Memory B cell (primary cell): ENCODE results near the gene GNAI1.

Source experiments
- ATAC-seq: fragments of 150-1000 bp; cut with Tn5 transposase; 2 replicates; pipeline ENCODE4 v1.10.0; 2021; ENCODE audit warnings: low read depth, mild to moderate bottlenecking, moderate library complexity
- DNase-seq, 2 donors: peaks; one replicate each; pipeline ENCODE4 v3.0.0; 2022; ENCODE audit warnings: low spot score in 2 of 2
- H3K27ac Mint-ChIP-seq: one replicate; pipeline ENCODE4 v1.8.0; 2022; ENCODE audit warnings: mild to moderate bottlenecking, moderate library complexity, mixed read lengths
- H3K27me3 Mint-ChIP-seq: one replicate; pipeline ENCODE4 v1.8.0; 2022; ENCODE audit warnings: mixed read lengths
- H3K36me3 Mint-ChIP-seq: one replicate; pipeline ENCODE4 v1.8.0; 2022; ENCODE audit warnings: mild to moderate bottlenecking, mixed read lengths
- H3K4me1 Mint-ChIP-seq: one replicate; pipeline ENCODE4 v1.8.0; 2022; ENCODE audit warnings: mixed read lengths
- H3K4me3 Mint-ChIP-seq: one replicate; pipeline ENCODE4 v1.8.0; 2022; ENCODE audit warnings: mild to moderate bottlenecking, moderate library complexity, mixed read lengths
- H3K9me3 Mint-ChIP-seq: one replicate; pipeline ENCODE4 v1.8.0; 2022; ENCODE audit warnings: mixed read lengths

Gene GNAI1

GRCh38 chr7:80159802-80160201, 25.2 kb downstream of the GNAI1 start:
- no peak overlapping the region for H3K4me3 Mint-ChIP-seq
- H3K36me3 Mint-ChIP-seq = no peaks in the 10 kb centered on the region
- DNase-seq (no peak), ATAC-seq (no peak)
- no peaks in the 10 kb centered on the region for H3K4me1 Mint-ChIP-seq
- peaks cover 1% of the 10 kb centered on the region for H3K9me3 Mint-ChIP-seq
- H3K27ac Mint-ChIP-seq = no peak overlapping the region
- H3K27me3 Mint-ChIP-seq = no peaks in the 10 kb centered on the region

GRCh38 chr7:80161466-80161865, 26.8 kb downstream of the GNAI1 start:
- Mint-ChIP-seq H3K36me3 (no peaks in the 10 kb centered on the region), H3K27ac (no peak overlapping the region), H3K4me1 (no peaks in the 10 kb centered on the region), H3K4me3 (no peak overlapping the region), H3K27me3 (no peaks in the 10 kb centered on the region), H3K9me3 (peaks cover 1% of the 10 kb centered on the region)
- DNase-seq = no peak
- ATAC-seq = no peak

GRCh38 chr7:80165177-80165576, 30.5 kb downstream of the GNAI1 start:
- no peaks in the 10 kb centered on the region for H3K9me3 Mint-ChIP-seq
- no peak overlapping the region for H3K27ac Mint-ChIP-seq
- H3K36me3 Mint-ChIP-seq = no peaks in the 10 kb centered on the region
- no peaks in the 10 kb centered on the region for H3K4me1 Mint-ChIP-seq
- ATAC-seq = no peak
- no peak for DNase-seq
- H3K4me3 Mint-ChIP-seq = no peak overlapping the region
- H3K27me3 Mint-ChIP-seq = no peaks in the 10 kb centered on the region

GRCh38 chr7:80170445-80170844, 35.8 kb downstream of the GNAI1 start:
- ATAC-seq = no peak
- Mint-ChIP-seq H3K36me3 (no peaks in the 10 kb centered on the region), H3K27me3 (no peaks in the 10 kb centered on the region), H3K9me3 (peaks cover 1% of the 10 kb centered on the region), H3K4me1 (no peaks in the 10 kb centered on the region), H3K4me3 (no peak overlapping the region), H3K27ac (no peak overlapping the region)
- no peak for DNase-seq

GRCh38 chr7:80172387-80172786, 37.8 kb downstream of the GNAI1 start:
- H3K27me3 Mint-ChIP-seq = no peaks in the 10 kb centered on the region

GRCh38 chr7:80175744-80176143, 41.1 kb downstream of the GNAI1 start:
- ATAC-seq = no peak
- Mint-ChIP-seq H3K9me3 (peaks cover 1% of the 10 kb centered on the region), H3K27ac (no peak overlapping the region), H3K27me3 (no peaks in the 10 kb centered on the region), H3K36me3 (no peaks in the 10 kb centered on the region), H3K4me1 (no peaks in the 10 kb centered on the region), H3K4me3 (no peak overlapping the region)
- no peak for DNase-seq

More at GRCh38 chr7:80172387-80172786, 37.8 kb downstream of the GNAI1 start:
- Mint-ChIP-seq H3K4me1 (no peaks in the 10 kb centered on the region), H3K4me3 (no peak overlapping the region), H3K9me3 (peaks cover 1% of the 10 kb centered on the region), H3K36me3 (no peaks in the 10 kb centered on the region), H3K27ac (no peak overlapping the region)
- DNase-seq (no peak), ATAC-seq (no peak)

- DNase-seq = no peak
- Mint-ChIP-seq H3K36me3 (no peaks in the 10 kb centered on the region), H3K4me1 (no peaks in the 10 kb centered on the region)
Observed at GRCh38 chr7:80181411-80181810, 46.8 kb downstream of the GNAI1 start.

GRCh38 chr7:80182630-80183276, 48.1 kb downstream of the GNAI1 start:
- no peak for ATAC-seq
- DNase-seq = no peak
- Mint-ChIP-seq H3K27me3 (no peaks in the 10 kb centered on the region), H3K27ac (no peak overlapping the region), H3K9me3 (peaks cover 10% of the 10 kb centered on the region), H3K36me3 (no peaks in the 10 kb centered on the region), H3K4me3 (no peak overlapping the region), H3K4me1 (no peaks in the 10 kb centered on the region)

More at GRCh38 chr7:80181411-80181810, 46.8 kb downstream of the GNAI1 start:
- Mint-ChIP-seq H3K27ac (no peak overlapping the region), H3K4me3 (no peak overlapping the region), H3K9me3 (peaks cover 5% of the 10 kb centered on the region), H3K27me3 (no peaks in the 10 kb centered on the region)
- ATAC-seq = no peak

GRCh38 chr7:80183351-80183750, 48.7 kb downstream of the GNAI1 start:
- ATAC-seq (no peak), DNase-seq (no peak)
- Mint-ChIP-seq H3K9me3 (peaks cover 10% of the 10 kb centered on the region), H3K27me3 (no peaks in the 10 kb centered on the region), H3K36me3 (no peaks in the 10 kb centered on the region), H3K4me1 (no peaks in the 10 kb centered on the region), H3K27ac (no peak overlapping the region), H3K4me3 (no peak overlapping the region)

- Mint-ChIP-seq H3K27ac (no peak overlapping the region), H3K4me1 (no peaks in the 10 kb centered on the region), H3K4me3 (no peak overlapping the region), H3K36me3 (no peaks in the 10 kb centered on the region), H3K27me3 (no peaks in the 10 kb centered on the region), H3K9me3 (peaks cover 10% of the 10 kb centered on the region)
- ATAC-seq (no peak), DNase-seq (no peak)
Observed at GRCh38 chr7:80183900-80184685, 49.5 kb downstream of the GNAI1 start.

GRCh38 chr7:80184693-80185092, 50.1 kb downstream of the GNAI1 start:
- no peak overlapping the region for H3K4me3 Mint-ChIP-seq
- no peaks in the 10 kb centered on the region for H3K36me3 Mint-ChIP-seq
- no peak for ATAC-seq
- H3K4me1 Mint-ChIP-seq = no peaks in the 10 kb centered on the region
- peaks cover 10% of the 10 kb centered on the region for H3K9me3 Mint-ChIP-seq
- no peaks in the 10 kb centered on the region for H3K27me3 Mint-ChIP-seq
- DNase-seq = no peak
- no peak overlapping the region for H3K27ac Mint-ChIP-seq

- Mint-ChIP-seq H3K36me3 (no peaks in the 10 kb centered on the region), H3K4me1 (no peaks in the 10 kb centered on the region), H3K27me3 (no peaks in the 10 kb centered on the region), H3K27ac (no peak overlapping the region), H3K4me3 (no peak overlapping the region), H3K9me3 (peaks cover 10% of the 10 kb centered on the region)
- no peak for ATAC-seq
- DNase-seq = no peak
Observed at GRCh38 chr7:80185571-80185970, 50.9 kb downstream of the GNAI1 start.

GRCh38 chr7:80186721-80187120, 52.1 kb downstream of the GNAI1 start:
- H3K36me3 Mint-ChIP-seq = no peaks in the 10 kb centered on the region
- ATAC-seq (no peak), DNase-seq (no peak)
- H3K4me1 Mint-ChIP-seq = no peaks in the 10 kb centered on the region
- H3K27me3 Mint-ChIP-seq = no peaks in the 10 kb centered on the region
- H3K27ac Mint-ChIP-seq = no peak overlapping the region
- H3K4me3 Mint-ChIP-seq = no peak overlapping the region
- peaks cover 10% of the 10 kb centered on the region for H3K9me3 Mint-ChIP-seq

GRCh38 chr7:80187279-80187678, 52.6 kb downstream of the GNAI1 start:
- no peaks in the 10 kb centered on the region for H3K4me1 Mint-ChIP-seq

GRCh38 chr7:80187727-80188126, 53.1 kb downstream of the GNAI1 start:
- peaks cover 10% of the 10 kb centered on the region for H3K9me3 Mint-ChIP-seq
- ATAC-seq (no peak), DNase-seq (no peak)
- H3K4me1 Mint-ChIP-seq = no peaks in the 10 kb centered on the region
- no peak overlapping the region for H3K27ac Mint-ChIP-seq
- H3K4me3 Mint-ChIP-seq = no peak overlapping the region
- no peaks in the 10 kb centered on the region for H3K36me3 Mint-ChIP-seq
- H3K27me3 Mint-ChIP-seq = no peaks in the 10 kb centered on the region

More at GRCh38 chr7:80187279-80187678, 52.6 kb downstream of the GNAI1 start:
- no peak overlapping the region for H3K4me3 Mint-ChIP-seq
- no peak overlapping the region for H3K27ac Mint-ChIP-seq
- H3K9me3 Mint-ChIP-seq = peaks cover 10% of the 10 kb centered on the region
- no peak for ATAC-seq
- no peak for DNase-seq
- no peaks in the 10 kb centered on the region for H3K27me3 Mint-ChIP-seq
- H3K36me3 Mint-ChIP-seq = no peaks in the 10 kb centered on the region
